Panc1 (cell line): ENCODE measurements around the gene SLC4A4.

ENCODE experiments used
- POLR2AphosphoS5 ChIP-seq: IDR thresholded peaks from 2 replicates; pipeline ENCODE4 v1.6.1; 2012; ENCODE audit warnings: mild to moderate bottlenecking, low read depth, low read length, moderate library complexity
- TF ChIP-seq, protein P1 (sequence below): fragments of 450-650 bp; IDR thresholded peaks from 2 replicates; pipeline ENCODE4 v1.5.1; 2017; ENCODE audit warnings: mild to moderate bottlenecking
- TF ChIP-seq, protein P2 (sequence below), 2 experiments: IDR thresholded peaks; 2 replicates each; pipeline ENCODE4 v1.6.1; 2011 to 2012; ENCODE audit warnings: low read depth in 2 of 2, control low read depth in 1 of 2, low read length in 1 of 2, mild to moderate bottlenecking in 1 of 2, moderate library complexity in 1 of 2; ENCODE audit not compliant: insufficient read depth in 1 of 2

DNA sequence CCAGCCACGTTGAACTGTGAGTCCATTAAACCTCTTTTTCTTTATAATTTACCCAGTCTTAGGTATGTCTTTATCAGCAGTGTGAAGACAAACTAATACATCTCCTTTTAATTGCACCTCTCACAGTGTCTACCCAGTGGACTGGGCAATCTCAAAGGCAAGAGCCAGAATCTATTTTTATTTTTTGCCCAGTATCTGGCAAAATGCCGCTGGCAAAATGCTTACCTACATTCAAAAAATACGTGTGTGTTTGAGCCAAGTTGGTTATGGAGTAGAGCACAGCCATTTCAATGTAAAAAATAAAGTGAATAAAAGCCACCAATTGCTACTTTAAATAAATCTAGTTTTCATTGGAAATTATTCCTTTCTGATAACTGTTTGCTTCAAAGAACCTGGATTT is 245.2 kb downstream of the SLC4A4 start:
- TF ChIP-seq, protein P1, sequence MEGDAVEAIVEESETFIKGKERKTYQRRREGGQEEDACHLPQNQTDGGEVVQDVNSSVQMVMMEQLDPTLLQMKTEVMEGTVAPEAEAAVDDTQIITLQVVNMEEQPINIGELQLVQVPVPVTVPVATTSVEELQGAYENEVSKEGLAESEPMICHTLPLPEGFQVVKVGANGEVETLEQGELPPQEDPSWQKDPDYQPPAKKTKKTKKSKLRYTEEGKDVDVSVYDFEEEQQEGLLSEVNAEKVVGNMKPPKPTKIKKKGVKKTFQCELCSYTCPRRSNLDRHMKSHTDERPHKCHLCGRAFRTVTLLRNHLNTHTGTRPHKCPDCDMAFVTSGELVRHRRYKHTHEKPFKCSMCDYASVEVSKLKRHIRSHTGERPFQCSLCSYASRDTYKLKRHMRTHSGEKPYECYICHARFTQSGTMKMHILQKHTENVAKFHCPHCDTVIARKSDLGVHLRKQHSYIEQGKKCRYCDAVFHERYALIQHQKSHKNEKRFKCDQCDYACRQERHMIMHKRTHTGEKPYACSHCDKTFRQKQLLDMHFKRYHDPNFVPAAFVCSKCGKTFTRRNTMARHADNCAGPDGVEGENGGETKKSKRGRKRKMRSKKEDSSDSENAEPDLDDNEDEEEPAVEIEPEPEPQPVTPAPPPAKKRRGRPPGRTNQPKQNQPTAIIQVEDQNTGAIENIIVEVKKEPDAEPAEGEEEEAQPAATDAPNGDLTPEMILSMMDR, result no peak
- TF ChIP-seq, protein P2, sequence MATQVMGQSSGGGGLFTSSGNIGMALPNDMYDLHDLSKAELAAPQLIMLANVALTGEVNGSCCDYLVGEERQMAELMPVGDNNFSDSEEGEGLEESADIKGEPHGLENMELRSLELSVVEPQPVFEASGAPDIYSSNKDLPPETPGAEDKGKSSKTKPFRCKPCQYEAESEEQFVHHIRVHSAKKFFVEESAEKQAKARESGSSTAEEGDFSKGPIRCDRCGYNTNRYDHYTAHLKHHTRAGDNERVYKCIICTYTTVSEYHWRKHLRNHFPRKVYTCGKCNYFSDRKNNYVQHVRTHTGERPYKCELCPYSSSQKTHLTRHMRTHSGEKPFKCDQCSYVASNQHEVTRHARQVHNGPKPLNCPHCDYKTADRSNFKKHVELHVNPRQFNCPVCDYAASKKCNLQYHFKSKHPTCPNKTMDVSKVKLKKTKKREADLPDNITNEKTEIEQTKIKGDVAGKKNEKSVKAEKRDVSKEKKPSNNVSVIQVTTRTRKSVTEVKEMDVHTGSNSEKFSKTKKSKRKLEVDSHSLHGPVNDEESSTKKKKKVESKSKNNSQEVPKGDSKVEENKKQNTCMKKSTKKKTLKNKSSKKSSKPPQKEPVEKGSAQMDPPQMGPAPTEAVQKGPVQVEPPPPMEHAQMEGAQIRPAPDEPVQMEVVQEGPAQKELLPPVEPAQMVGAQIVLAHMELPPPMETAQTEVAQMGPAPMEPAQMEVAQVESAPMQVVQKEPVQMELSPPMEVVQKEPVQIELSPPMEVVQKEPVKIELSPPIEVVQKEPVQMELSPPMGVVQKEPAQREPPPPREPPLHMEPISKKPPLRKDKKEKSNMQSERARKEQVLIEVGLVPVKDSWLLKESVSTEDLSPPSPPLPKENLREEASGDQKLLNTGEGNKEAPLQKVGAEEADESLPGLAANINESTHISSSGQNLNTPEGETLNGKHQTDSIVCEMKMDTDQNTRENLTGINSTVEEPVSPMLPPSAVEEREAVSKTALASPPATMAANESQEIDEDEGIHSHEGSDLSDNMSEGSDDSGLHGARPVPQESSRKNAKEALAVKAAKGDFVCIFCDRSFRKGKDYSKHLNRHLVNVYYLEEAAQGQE (IDR thresholded peaks at IDR 0.05; ENCODE audit: insufficient read depth in 1 of 2, low read depth in 2 of 2, low read length in 1 of 2), result no peak
- no peak for TF ChIP-seq POLR2AphosphoS5
